GM18858 (cell line): ENCODE measurements around the gene LRRN2.
"Not testable (repeated sequence)": the region's sequence is repeated elsewhere in the genome, so short reads cannot be mapped to it uniquely, and the experiment has no call there.

Source experiments
- ATAC-seq: cut with Tn5 transposase; IDR thresholded peaks from one replicate; pipeline ENCODE4 v1.9.1; 2021; ENCODE audit not compliant: unreplicated experiment

Gene LRRN2

DNA sequence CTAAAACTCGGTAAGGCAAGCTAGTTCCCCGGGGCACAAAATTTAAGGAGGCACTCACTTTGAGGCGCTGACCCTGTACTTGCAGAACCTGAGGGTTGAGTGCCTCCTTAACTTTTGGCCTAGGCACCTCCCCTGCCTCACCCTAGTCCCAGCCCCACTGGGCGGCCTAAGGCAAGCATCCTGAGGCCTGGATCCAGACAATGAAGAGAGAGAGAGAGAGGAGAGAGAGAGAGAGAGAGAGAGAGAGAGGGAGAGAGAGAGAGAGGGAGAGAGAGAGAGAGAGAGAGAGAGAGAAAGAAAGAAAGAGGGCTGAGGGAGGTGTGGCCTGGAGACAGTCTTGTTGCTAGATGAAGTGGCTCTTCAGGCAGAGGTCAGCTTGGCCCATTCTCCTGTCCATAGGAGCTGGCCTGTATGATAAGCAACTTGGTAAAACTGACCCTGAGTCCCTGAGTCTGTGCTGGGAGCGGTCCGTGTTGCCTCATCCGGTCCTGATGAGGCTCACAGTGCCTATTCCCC lies 7.4 kb upstream of the LRRN2 start:
- no peak for ATAC-seq

DNA sequence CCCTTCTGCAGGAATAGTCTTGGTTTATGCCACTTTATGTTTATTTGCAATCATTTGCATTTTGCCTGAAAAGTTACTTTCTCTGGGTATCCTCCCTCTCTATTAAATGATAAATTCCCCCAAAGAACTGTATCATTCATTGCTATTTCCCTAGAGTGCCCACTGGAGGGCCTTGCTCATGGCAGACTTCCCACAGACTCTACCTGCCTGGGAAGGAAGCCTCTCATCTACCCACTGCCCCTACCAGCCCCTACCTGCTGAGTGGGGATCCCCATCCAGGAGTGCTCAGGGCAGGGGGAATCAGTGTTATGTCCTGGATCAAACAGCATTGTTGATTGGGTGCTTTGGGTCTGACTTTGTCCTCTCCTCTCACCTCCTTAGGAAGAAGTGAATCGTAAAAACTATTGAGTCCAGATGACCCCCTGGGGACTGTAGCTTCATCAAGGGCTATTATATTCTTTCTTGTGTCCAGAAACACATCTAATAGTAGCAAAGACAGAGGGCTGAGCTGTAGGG lies 6.8 kb upstream of the LRRN2 start:
- no peak for ATAC-seq

DNA sequence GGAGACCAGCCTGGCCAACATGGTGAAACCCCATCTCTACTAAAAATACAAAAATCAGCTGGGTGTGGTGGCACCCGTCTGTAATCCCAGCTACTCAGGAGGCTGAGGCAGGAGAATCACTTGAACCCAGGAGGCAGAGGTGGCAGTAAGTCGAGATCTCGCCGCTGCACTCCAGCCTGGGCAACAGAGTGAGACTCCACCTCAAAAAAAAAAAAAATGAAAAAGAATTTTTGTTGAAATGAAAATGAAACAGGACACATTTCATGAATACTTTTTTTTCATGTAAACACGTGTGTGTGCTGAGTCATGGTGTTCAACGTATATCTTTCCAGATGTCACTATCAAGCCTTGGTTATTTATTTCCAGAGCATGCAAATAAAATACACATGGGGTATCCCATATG lies 5.8 kb upstream of the LRRN2 start:
- not testable (repeated sequence) for ATAC-seq

DNA sequence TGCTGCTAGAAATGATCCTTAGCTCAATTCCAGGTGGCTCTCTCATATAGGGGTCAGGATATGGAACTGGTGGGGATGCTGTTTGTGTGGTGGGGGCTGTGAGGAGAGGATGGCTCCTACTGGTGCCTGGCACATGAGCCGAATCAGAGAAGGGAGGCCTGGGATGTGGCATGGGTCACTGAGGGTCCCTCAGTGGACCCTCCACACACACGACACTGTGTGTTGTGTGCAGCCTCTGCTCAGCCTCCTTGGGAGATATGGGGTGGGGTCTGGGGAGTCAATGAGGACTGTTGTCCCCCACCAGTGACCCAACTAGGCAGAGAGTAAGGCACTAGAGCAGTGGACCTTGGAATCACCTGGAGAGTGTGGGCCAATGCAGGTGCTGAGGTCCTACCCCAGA lies 3.2 kb upstream of the LRRN2 start:
- no peak for ATAC-seq

DNA sequence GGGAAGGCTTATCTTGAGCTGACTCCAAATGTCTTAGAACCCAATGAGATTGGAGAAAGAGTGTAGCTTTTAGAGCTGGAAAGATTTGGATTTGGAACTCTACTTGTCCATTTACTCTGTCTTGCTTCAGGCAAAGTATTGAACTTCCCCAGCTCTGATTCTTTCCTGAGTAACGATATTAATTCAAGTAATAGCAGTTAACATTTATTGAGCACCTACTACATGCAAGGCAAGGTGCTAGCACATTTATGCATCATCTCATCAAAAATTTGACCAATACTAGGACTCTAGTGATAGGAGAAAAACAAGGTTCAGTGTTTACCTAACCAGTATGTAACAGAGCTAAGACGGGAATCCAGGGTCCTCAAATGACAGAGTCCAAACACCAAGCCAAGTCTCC lies 2.5 kb upstream of the LRRN2 start:
- ATAC-seq, result no peak

DNA sequence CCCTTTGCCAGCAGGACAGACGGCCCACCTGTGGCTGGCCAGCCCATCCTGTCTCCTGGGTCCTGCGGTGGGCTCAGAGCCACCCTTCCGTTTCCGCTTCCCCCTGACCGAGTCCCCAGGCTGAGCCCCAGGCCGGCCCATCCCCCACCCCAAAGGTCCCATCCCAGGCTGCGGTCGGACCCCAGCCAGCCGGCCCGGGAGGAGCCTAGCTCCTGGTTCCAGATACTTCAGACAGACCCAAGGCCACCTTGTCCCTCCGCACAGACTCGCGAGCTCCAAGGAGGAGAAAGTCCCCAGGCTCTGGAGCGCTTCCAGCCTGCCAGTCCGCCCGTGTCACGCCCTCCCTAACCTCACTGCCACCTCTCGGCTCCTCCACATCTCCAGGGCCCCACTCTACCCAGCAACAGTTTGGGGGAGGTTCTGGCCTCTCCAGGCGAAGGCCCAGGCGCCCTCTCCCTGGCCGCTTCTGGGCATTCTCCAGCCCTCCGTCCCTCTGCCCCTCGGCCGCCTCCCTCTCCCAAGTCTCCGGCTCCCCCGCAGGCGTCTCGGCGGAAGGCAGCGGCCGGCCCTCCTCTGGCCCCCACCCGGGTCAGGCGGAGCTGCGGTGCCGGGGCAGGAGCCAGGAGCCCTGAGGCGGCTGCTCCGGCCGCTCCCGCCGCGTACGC lies 835 bp downstream of the LRRN2 start:
- no peak for ATAC-seq

DNA sequence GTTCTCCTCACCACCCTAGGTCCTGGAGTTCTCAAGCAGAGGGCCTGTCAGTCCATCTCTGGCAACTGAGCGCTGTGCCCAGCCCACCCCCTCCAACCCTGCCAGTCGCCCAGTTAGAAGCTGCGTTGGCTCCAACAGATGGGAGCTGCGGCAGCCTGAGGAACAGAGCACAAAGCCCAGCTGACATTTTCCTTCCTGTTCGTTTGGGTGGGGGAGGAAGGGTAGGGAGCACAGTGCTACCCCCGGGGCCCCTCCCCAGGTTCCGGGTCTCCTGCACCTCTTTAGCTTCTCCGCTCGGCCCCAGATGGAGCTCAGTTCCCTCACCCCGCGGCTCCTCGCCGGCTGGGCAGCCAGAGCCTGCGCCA lies 1.4 kb downstream of the LRRN2 start:
- no peak for ATAC-seq

DNA sequence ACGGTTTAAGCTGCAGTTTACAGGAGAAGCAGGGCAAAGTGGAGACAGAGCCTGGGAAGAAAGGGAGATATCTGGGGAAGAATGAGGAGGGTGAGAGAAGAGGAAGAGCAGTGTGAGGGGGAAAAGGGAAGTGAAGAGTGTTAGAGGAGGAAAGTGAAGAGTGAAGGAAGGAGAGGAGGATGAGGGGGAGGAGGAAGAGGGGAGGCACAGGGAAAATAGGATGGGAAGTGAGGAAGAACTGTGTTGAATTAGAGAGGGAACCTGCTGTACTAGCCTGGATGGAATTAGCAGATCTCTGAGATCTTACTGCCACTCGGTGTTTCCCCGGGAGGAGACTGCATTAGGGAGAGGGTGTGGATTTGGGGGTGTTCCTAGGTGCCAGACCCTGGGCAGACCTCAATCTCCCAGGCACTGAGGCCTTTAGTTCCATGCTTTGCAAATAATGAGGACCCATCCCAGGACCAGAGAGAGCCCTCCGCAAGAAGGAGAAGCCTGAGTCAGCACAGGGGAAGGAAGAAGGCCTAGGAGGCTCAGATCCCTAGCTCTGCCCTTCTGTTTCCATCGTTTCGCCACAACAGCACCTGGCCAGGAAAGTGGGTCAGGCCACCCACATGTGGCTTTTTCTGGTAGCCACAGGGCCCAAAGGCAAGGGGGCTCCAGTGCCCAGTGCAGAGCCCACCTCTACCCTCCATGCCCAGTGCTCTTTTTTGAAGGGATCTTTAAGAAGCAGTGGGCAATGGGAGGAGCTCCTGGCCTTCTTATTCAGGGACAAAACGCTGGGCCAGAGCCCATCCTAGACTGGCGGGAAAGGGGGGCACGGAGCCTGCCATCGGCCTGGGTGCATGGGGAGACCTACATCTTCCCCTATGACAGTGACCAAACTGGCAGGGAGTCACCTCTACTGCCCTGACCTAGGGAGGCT lies 2.0 kb downstream of the LRRN2 start:
- no peak for ATAC-seq

DNA sequence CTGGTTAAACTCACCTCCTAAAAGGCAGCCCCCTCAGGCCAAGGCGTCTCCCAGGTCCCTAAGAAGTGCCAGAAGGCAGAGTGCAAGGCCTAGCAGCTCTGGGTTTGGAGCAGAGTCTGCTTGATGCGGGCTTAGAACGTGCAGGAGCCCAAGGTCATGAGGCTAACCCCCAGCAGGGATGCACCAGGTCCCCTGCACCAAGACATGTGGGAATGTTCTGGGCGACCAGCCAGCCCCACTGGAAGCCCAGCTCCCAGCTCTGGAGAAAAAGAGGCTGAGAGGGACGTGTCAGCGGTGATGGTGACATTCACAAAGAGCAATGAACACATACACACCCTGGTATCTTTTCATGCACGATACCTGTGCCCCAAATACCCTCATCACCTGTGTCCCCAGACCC lies 5.1 kb downstream of the LRRN2 start:
- no peak for ATAC-seq

DNA sequence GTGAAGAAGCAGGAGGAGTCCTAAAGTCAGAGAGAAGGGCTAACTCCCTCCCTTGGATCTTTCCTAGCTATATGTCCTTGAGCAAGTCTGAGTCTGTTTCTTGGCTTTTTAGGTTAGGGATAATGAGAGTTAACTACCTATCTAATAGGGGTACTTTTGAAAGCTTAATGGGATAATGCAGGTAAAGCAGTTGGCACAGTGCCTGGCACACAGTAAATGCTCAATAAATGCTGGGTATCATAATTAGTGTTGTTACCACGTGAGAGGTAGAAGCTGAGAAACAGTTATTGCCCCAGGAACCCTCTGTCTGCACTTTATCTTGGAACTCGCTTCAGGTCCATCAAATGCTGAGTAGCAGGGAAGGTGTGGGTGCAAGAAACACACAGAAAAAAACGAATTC lies 5.5 kb downstream of the LRRN2 start:
- ATAC-seq, result no peak

DNA sequence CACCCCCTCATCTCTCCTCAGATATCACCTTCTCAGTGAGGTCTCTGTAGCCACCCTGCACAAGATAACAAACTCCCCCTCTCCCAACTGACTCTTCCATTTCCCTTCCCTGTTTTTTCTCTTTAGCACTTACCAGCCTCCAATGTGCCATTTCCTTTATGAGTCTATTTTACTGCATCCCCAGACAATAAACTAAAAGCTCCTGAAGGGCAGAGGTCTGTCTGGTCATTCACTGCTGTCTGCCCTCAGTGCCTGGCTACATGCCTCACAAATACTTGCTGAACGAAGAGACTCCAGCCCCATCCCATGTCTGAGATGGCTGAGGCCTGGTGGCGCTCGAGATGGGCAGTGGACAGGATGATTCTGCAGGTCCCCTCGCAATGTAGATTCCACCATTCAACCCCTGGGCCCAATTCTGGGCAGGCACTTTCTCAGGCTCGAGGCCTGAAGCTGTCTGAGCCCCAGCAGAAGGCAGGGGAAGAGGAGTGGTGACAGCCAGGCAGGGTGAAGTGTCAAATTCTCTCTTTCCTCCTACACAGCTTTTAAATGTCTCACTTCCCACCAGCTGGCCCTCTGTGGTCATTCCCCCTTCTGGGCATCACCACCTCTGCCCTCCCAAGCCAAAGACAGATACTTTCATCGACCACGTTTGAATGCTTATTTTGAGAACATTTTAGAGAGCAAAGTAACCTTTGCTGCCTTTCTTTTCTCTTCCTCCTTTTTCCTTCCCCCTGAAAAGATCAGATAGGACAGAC lies 6.6 kb downstream of the LRRN2 start:
- ATAC-seq, result no peak

DNA sequence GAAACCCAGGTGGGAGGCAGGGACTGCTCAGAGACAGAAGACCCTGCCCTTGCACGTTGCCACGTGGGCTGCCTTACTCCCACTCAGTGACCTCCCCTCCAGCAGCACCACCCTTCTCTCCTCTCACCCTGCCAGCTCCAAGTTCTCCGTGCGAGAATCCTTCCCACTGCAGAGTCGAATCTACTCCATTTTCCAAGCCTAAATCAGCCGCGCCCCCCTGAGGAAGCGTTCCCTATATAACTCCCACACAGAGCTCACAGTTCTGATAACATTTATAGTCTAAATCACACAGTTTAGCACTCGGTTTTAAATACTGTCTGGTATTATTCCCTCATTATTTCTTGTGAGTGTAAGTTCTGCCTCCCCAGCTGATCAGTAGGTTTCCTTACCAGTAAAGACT lies 7.7 kb downstream of the LRRN2 start:
- no peak for ATAC-seq

DNA sequence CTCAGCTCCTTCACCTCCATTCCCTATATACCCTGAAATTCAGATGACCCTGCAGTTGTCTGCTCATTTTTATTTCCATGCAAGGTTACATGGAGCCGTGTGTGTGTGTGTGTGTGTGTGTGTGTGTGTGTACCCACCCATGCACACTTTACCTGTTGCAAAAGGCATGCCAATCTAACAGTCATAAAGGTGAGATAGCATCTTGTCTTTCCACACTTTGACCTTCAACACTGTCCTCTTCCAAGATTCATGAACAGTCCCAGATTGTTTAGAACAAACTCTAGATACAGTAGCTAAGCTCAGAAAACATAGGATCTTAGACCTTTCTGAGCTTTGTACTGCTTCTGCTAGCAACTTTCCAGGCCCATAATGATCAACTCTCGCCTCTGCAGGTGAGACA lies 9.5 kb downstream of the LRRN2 start:
- ATAC-seq, result no peak

DNA sequence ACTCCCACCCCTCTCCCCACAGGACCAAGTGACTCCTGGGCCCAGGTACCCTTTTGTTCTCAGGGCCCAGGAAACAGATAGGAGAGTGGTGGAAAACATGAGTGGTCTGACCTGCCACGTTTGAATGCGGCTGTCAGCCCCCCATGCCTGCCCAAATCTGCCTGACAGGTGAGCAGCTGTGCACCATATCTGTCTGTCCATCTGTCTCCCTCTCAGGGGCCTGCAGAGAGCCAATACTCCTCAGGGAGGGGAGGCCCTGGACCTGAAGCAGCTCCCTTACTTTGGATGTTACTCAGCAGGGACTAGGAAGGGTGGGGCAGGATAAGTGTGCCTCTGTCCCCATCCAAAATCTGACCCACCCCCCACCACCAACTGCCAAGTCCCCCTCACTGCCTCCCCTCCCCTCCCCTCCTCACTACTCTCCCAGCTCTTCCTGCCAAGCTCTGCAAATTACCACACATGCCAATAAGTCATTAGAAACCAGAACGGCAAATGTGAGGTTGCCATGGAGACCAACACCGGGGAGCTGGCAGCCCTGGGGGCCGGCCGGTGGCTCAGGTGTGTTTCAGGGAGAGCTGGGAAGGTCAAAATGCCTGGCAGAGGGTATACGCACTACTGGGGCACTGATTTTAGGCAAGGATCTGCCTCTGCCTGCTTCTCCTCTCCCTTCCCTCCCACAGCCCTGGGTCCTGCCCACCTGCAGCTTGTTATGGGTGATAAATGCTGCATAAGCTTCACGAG lies 11.5 kb downstream of the LRRN2 start:
- no peak for ATAC-seq

DNA sequence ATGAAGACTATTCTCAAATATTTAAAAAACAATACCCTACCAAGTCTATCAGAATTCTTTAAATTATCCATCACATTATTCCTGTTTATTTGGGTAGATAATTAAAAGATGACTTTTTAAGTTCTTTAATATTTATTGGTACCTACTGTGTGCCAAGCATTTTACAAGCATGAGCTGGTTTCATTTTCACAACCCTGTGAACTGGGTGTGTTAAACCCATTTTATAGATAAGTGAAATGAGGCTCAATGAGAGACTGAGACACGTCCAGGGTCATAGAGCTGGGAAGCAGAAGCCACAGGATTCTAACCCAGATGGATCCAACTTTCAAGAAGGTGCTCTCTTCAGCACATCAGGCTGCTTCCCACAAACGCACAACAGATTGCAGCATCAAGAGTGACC lies 12.3 kb downstream of the LRRN2 start:
- no peak for ATAC-seq

DNA sequence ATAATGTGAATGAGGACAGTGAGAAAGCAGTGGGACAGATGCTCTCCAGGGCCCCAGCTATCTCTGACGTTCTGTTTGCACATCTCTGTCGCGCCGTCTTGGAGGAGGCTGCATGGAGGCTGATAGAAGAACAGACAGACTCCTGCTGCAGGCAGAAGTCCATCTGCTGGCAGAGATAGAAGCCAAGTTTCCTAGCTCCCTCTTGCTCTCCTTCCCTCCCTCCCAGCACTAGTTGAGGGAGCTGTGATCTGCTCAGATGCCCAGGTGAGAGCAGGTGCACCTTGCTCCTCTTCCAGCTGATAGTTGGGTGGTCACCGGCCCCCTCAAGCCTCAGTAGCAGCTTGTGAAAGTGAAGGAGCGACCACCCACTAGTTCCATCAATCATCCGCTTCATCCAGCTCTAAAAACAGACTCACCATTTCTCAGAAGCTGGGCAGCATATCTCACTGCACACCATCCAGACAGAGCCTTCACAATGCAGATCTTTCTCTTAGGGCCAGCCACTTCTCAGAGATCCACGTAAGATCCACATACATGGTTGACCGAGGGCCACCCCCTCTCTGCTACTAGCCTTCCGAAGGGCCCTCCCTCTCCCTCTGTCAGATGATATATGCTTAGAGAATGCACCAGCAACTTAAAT lies 12.9 kb downstream of the LRRN2 start:
- no peak for ATAC-seq

DNA sequence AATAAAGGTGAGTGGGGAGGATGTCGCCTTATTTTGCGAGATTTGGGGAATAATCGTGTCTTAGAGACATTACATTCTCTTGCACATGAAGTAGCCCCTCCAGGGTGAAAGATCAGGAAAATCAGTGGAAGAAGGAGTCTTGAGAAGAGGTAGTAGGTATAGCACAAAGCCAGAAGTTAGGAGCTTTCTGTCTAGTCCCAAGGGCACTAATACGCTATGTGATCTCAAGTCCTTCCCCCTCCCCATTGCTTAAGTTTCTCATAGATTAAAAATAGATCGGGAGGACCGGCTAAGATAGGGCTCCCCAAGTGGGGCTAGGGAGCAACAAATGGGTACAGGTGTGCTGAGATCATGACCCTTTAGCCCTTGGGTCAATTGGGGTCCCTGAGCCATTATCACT lies 13.5 kb downstream of the LRRN2 start:
- ATAC-seq, result no peak

DNA sequence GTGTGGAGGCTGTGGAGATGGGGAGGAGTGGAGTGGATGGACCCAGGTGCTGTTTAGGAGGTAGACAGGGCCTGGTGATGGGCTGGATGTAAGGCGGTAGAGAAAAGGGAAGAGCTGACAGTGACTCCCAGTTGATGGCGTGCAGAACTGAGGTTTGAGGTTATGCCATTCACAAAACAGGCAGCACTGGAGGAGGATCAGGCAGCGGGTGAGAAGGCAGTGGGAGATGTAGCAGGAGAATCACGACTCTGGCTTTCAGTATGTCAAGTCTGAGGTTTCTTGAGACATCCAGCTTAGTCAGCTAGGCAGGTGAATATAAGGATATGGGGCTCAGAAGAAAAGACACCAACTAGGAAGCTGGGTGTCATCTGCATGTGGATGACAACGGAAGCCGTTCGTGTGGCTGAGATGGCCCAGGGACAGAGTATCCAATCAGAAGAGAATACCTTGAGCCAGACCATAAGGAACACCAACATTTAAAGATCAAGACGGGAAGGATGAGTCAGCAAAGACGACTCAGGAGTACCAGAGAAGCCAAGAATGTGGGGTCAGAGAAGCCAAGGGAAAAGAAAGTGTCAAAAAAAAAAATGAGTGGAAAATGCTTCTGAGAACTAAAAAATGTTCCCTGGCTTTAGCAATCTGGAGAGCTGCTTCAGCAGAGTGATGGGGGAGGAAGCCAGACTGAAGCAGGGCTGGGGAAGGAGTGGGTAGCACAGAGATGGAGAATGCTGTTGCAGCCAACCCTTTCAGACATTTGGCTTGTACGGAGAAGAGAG lies 15.2 kb downstream of the LRRN2 start:
- no peak for ATAC-seq

DNA sequence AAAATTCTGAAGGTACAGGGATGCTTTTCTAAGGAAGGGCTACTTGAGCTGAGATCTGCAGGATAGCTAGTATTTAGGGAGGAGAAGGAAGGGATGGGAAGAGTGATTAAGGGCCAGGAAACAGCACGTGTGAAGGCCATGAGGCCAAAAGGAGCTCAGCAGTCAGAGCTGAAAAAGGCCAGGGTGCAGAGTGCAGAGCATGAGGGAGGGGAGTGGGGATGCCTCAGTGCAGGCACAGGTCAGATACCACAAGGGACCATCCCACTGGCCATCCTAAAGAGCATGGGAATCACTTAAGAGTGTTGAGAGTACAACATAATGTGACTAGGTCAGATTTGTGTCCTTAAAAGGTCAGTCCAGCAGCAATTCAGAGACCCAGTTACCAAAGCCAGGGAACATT lies 16.0 kb downstream of the LRRN2 start:
- ATAC-seq, result no peak

DNA sequence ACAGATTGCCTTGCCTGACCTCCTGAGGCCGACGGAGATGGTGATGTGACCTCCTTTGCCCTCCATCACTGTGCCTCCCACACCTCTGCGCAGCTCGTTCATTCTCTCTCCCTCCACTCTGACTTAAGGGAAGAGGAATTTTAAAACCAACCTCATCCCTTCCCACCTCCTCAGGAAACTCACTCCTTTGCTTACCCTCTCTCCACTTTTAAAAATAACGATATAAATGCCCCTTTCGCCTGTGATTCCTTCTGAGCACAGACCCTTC lies 21.2 kb downstream of the LRRN2 start:
- no peak for ATAC-seq
